K562 (cell line): Measurements from ENCODE around the gene CDC42EP2. TPM values are rescaled to one million over a fixed set of nuclear protein-coding genes. Genes with fewer than 3 reads are reported as not detected.
A peak's percentile ranks its signal among the peaks of the same experiment; 100 is the strongest.

Experiments
- ATAC-seq: fragments of 200-7000 bp; cut with Tn5 transposase; 3 replicates; pipeline ENCODE4 v1.9.1; 2020; ENCODE audit warnings: moderate library complexity
- BruUV-seq: library from RNA; stranded (reverse); fragments of 400-500 nt; replicated peaks from 2 replicates; lab custom pipeline; 2021; lab: Mats Ljungman, UMichigan
- CTCF ChIA-PET: fragments of 300-600 bp; formaldehyde crosslinking; extraction: SDS; loops from one replicate; lab custom pipeline; 2021; ENCODE audit warnings: low intra/inter-chr PET ratio; lab: Yijun Ruan, JAX
- POLR2A ChIA-PET: fragments of 300-600, 350-650 bp; sonication (Branson Sonifier 250); formaldehyde crosslinking; extraction: SDS; loops from one replicate; lab custom pipeline; 2021; ENCODE audit warnings: antibody characterized with exemption, inconsistent platforms; lab: Yijun Ruan, JAX
- DNase-seq, 4 experiments: peaks; one replicate each; pipeline versions ENCODE4 v3.0.0 to v3.0.0-alpha.2; 2011 to 2018; ENCODE audit warnings: low spot score in 3 of 4, mixed read lengths in 3 of 4; ENCODE audit errors: extremely low read depth in 1 of 4
- FAIRE-seq: peaks from 2 replicates; lab custom pipeline; 2011; peaks lifted over from hg19 to GRCh38; lab: Jason Lieb, UNC
- H2AFZ ChIP-seq: 2 replicates; pipeline ENCODE4 v1.6.0; 2011; ENCODE audit warnings: low read depth, low read length, control low read depth, inconsistent platforms
- H3K27ac ChIP-seq: fragments of 200-600 bp; 3 replicates; pipeline ENCODE4 v1.8.0; 2011; ENCODE audit warnings: low read depth, mild to moderate bottlenecking, control low read depth, inconsistent platforms, low read length, moderate library complexity, mixed read lengths; ENCODE audit errors: extremely low read depth
- H3K27me3 ChIP-seq, 2 experiments: fragments of 300-600 bp in 1 of 2; 2 replicates in 1 of 2; 3 replicates in 1 of 2; pipeline versions ENCODE4 v1.6.0 to v1.8.0; 2011; ENCODE audit warnings: inconsistent platforms in 2 of 2, low read length in 2 of 2, mild to moderate bottlenecking in 1 of 2, mixed read lengths in 1 of 2, moderate library complexity in 1 of 2; ENCODE audit not compliant: control insufficient read depth in 2 of 2, insufficient read depth in 2 of 2
- H3K36me3 ChIP-seq: fragments of 300-600 bp; 3 replicates; pipeline ENCODE4 v1.8.0; 2011; ENCODE audit warnings: mild to moderate bottlenecking, low read length, inconsistent platforms; ENCODE audit not compliant: control insufficient read depth, insufficient read depth
- H3K4me1 ChIP-seq, 2 experiments: fragments of 200-600 bp in 1 of 2; replicated peaks in 1 of 2; 2 replicates in 1 of 2; 3 replicates in 1 of 2; pipeline versions ENCODE4 v1.5.1 to v1.8.0; 2011; ENCODE audit warnings: inconsistent platforms in 2 of 2, low read length in 2 of 2, mild to moderate bottlenecking in 1 of 2, mixed read lengths in 1 of 2, moderate library complexity in 1 of 2; ENCODE audit not compliant: control insufficient read depth in 2 of 2, insufficient read depth in 2 of 2
- H3K4me2 ChIP-seq: 2 replicates; pipeline ENCODE4 v1.6.1; 2011; ENCODE audit warnings: low read length, control low read depth, inconsistent platforms, mixed read lengths; ENCODE audit not compliant: insufficient read depth
- H3K4me3 ChIP-seq: fragments of 200-600 bp; sonication (generic), shearing (Covaris generic); 2 replicates; pipeline ENCODE4 v1.5.1; 2016; ENCODE audit warnings: control low read depth, inconsistent platforms
- H3K79me2 ChIP-seq: fragments of 200-600 bp; 3 replicates; pipeline ENCODE4 v1.8.0; 2011; ENCODE audit warnings: low read length, inconsistent platforms; ENCODE audit not compliant: control insufficient read depth, insufficient read depth
- H3K9ac ChIP-seq, 2 experiments: 2 replicates each; pipeline versions ENCODE4 v1.6.0 to v1.6.1; 2011; ENCODE audit warnings: low read depth in 2 of 2, low read length in 2 of 2, control low read depth in 1 of 2, inconsistent platforms in 1 of 2, mild to moderate bottlenecking in 1 of 2, mixed read lengths in 1 of 2; ENCODE audit not compliant: insufficient read depth in 1 of 2
- H3K9me1 ChIP-seq: one replicate; pipeline ENCODE4 v1.6.0; 2011; ENCODE audit warnings: inconsistent platforms, mild to moderate bottlenecking, low read length, moderate library complexity; ENCODE audit not compliant: control insufficient read depth, insufficient read depth
- H3K9me3 ChIP-seq: replicated peaks from 2 replicates; pipeline ENCODE4 v1.5.1; 2011; ENCODE audit warnings: low read depth, low read length, inconsistent platforms; ENCODE audit not compliant: control insufficient read depth, insufficient read depth
- H4K20me1 ChIP-seq: replicated peaks from 2 replicates; pipeline ENCODE4 v1.6.1; 2011; ENCODE audit warnings: low read length, inconsistent platforms, mixed read lengths; ENCODE audit not compliant: control insufficient read depth, insufficient read depth
- ATF1 ChIP-seq, 2 experiments: fragments of 450-650 bp in 1 of 2; IDR thresholded peaks; 2 replicates each; pipeline ENCODE4 v1.6.1; 2016; ENCODE audit warnings: missing compliant biosample characterization in 1 of 2, missing genetic modification characterization in 1 of 2
- HMG20A ChIP-seq: fragments of 450-650 bp; formaldehyde crosslinking; conservative IDR thresholded peaks from 2 replicates; pipeline ENCODE4 v1.4.0; 2020; ENCODE audit warnings: mild to moderate bottlenecking, mixed read lengths
- KLF13 ChIP-seq: fragments of 450-650 bp; IDR thresholded peaks from 2 replicates; pipeline ENCODE4 v1.6.1; 2016; ENCODE audit warnings: missing genetic modification characterization, low read depth, mild to moderate bottlenecking, missing compliant biosample characterization, moderate library complexity, borderline replicate concordance
- LARP7 ChIP-seq: fragments of 450-650 bp; IDR thresholded peaks from 2 replicates; pipeline ENCODE4 v1.6.1; 2016
- NCOA4 ChIP-seq: fragments of 450-650 bp; IDR thresholded peaks from 2 replicates; pipeline ENCODE4 v1.6.1; 2018; ENCODE audit warnings: mild to moderate bottlenecking; ENCODE audit not compliant: partially characterized antibody
- NUFIP1 ChIP-seq: fragments of 450-650 bp; IDR thresholded peaks from 2 replicates; pipeline ENCODE4 v1.6.1; 2018; ENCODE audit not compliant: partially characterized antibody
- PRMT5 ChIP-seq: sonication (generic); formaldehyde crosslinking; IDR thresholded peaks from 2 replicates; pipeline ENCODE4 v1.5.0; 2020; ENCODE audit warnings: missing genetic modification reagents
- ZBTB17 ChIP-seq: fragments of 450-650 bp; formaldehyde crosslinking; IDR thresholded peaks from 2 replicates; pipeline ENCODE4 v1.4.0; 2020; ENCODE audit warnings: mild to moderate bottlenecking
- ZNF408 ChIP-seq: fragments of 250-450 bp; sonication (Bioruptor Pico); IDR thresholded peaks from 2 replicates; pipeline ENCODE4 v1.4.0; 2020; ENCODE audit warnings: low read depth, mild to moderate bottlenecking, moderate library complexity
- WGBS: fragments of 100-300 bp; shearing (Covaris generic); methylation state at CpG from one replicate; pipeline ENCODE4 v1.1.6; 2016; ENCODE audit warnings: low coverage, mixed read lengths; ENCODE audit not compliant: insufficient coverage; ENCODE audit errors: missing lambda C conversion rate; 5-methylcytosine and 5-hydroxymethylcytosine counted together
- in situ Hi-C: fragments of 300-500 bp; cut with MboI; formaldehyde crosslinking; loops from 4 replicates; pipeline ENCODE4 v1.15.0; 2018; ENCODE audit warnings: inconsistent platforms, mixed read lengths
- intact Hi-C: fragments of 100-400 bp; cut with micrococcal nuclease; formaldehyde crosslinking; loops from 2 replicates; pipeline ENCODE4 v1.14.2; 2022
- polyA plus RNA-seq, 8 experiments: library from polyadenylated mRNA; depleted of rRNA in 4 of 8; stranded (reverse) in 5 of 8; unstranded in 3 of 8; fragments of >200 nt; fragmentation: Nextera tagmentation in 2 of 8; fragmentation: Illumina TruSeq in 1 of 8; extraction: Ambion mirVana in 2 of 8; extraction: Trizol in 1 of 8; gene quantifications; 2 replicates each; pipeline versions ENCODE4 v1.2.1 to v1.2.3, GENCODE V29; 2011 to 2014; ENCODE audit warnings: inconsistent platforms in 1 of 8, missing spikeins in 1 of 8
- total RNA-seq, 7 experiments: library from RNA; depleted of rRNA in 6 of 7; stranded (reverse); fragments of >200 nt in 6 of 7; fragmentation: Illumina TruSeq in 2 of 7; extraction: Trizol in 2 of 7; gene quantifications; 2 replicates each; pipeline versions ENCODE4 v1.2.1 to v1.2.3, GENCODE V29; 2011 to 2021; ENCODE audit warnings: low replicate concordance in 1 of 7
- TF ChIP-seq, protein P1 (sequence below): sonication (generic); formaldehyde crosslinking; IDR thresholded peaks from 2 replicates; pipeline ENCODE4 v1.8.1; 2023; ENCODE audit warnings: missing genetic modification reagents, mild to moderate bottlenecking, borderline replicate concordance
- TF ChIP-seq, protein P2 (sequence below): fragments of 450-650 bp; IDR thresholded peaks from 2 replicates; pipeline ENCODE4 v1.6.1; 2016; ENCODE audit warnings: mild to moderate bottlenecking

Gene CDC42EP2
- total and polyA plus RNA-seq, 9 of the 15 experiments (the other 6 are each of a cell fraction or from before 2014, with no cell fraction given), result 0.27 to 3.5 (median 0.83) TPM; not detected in 1

DNA sequence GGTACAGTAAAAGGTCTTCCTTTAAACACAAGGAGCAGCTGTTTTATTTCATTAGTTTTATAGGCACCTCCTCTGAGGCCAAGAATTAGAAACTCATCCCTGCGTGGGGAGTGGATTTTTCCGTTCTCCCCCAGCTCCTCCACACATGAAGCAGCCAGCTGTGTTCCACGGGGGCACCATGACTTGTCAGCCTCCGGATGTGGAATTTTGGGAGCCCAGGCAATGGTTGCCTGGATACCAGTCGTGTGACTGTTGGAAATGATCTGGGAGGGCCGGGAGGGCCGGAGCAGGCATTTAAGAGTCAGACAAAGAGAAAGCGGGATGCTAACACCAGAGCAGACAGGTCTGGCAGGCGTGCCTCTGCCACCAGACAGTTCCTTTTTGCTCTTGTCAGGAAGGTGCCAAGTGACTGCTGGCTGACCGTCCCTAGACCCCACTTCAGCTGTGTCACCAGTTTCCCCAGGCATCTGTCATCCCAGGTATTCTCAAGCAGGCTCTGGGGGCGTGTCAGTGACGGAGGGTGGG is 15.9 kb upstream of the CDC42EP2 start:
- Histone ChIP-seq H3K4me2 (no peak overlapping the region), H3K4me3 (no peak overlapping the region), H3K36me3 (peaks cover 63% of the 10 kb centered on the region), H3K79me2 (no peaks in the 10 kb centered on the region), H3K9me1 (no peaks in the 10 kb centered on the region), H3K9ac (0 out of 4 replicates have a peak overlapping the region, but pooled peaks of 1 of the 2 experiments have one; percentile 30), H3K27me3 (no peaks in the 10 kb centered on the region), H3K9me3 (no peaks in the 10 kb centered on the region), H4K20me1 (peaks cover 6% of the 10 kb centered on the region), H3K4me1 (peaks cover 12 to 17% of the 10 kb centered on the region in 2 experiments; a peak in 4 of 5 replicates), H2AFZ (no peak overlapping the region), H3K27ac (no peak overlapping the region)
- in situ Hi-C loops (no loop called here), intact Hi-C loops (no loop called here)
- ChIA-PET POLR2A (interaction anchor here (0.6 to 2.9 kb wide), 10 partner anchors 9 to 802 kb away, joined by 3 to 17 read pairs (median 3); no protein-coding TSS in a partner anchor), CTCF (no interaction called here)
- DNase-seq (no peak), ATAC-seq (no peak), FAIRE-seq (no peak)
- no peak for TF ChIP-seq PRMT5 (CRISPR knock-in tag)
- TF ChIP-seq, protein P1, sequence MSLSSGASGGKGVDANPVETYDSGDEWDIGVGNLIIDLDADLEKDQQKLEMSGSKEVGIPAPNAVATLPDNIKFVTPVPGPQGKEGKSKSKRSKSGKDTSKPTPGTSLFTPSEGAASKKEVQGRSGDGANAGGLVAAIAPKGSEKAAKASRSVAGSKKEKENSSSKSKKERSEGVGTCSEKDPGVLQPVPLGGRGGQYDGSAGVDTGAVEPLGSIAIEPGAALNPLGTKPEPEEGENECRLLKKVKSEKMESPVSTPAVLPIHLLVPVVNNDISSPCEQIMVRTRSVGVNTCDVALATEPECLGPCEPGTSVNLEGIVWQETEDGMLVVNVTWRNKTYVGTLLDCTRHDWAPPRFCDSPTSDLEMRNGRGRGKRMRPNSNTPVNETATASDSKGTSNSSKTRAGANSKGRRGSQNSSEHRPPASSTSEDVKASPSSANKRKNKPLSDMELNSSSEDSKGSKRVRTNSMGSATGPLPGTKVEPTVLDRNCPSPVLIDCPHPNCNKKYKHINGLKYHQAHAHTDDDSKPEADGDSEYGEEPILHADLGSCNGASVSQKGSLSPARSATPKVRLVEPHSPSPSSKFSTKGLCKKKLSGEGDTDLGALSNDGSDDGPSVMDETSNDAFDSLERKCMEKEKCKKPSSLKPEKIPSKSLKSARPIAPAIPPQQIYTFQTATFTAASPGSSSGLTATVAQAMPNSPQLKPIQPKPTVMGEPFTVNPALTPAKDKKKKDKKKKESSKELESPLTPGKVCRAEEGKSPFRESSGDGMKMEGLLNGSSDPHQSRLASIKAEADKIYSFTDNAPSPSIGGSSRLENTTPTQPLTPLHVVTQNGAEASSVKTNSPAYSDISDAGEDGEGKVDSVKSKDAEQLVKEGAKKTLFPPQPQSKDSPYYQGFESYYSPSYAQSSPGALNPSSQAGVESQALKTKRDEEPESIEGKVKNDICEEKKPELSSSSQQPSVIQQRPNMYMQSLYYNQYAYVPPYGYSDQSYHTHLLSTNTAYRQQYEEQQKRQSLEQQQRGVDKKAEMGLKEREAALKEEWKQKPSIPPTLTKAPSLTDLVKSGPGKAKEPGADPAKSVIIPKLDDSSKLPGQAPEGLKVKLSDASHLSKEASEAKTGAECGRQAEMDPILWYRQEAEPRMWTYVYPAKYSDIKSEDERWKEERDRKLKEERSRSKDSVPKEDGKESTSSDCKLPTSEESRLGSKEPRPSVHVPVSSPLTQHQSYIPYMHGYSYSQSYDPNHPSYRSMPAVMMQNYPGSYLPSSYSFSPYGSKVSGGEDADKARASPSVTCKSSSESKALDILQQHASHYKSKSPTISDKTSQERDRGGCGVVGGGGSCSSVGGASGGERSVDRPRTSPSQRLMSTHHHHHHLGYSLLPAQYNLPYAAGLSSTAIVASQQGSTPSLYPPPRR (CRISPR knock-in tag), result no peak
- no peak for TF ChIP-seq ATF1 (CRISPR knock-in tag; IDR thresholded peaks at IDR 0.05)
- TF ChIP-seq ATF1 (tag; IDR thresholded peaks at IDR 0.05), result no peak
- no peak for TF ChIP-seq LARP7
- no peak for TF ChIP-seq ZNF408
- TF ChIP-seq ZBTB17 (CRISPR knock-in tag), result no peak
- TF ChIP-seq NUFIP1, result no peak
- TF ChIP-seq NCOA4, result no peak
- no peak for TF ChIP-seq HMG20A (CRISPR knock-in tag)
- TF ChIP-seq, protein P2, sequence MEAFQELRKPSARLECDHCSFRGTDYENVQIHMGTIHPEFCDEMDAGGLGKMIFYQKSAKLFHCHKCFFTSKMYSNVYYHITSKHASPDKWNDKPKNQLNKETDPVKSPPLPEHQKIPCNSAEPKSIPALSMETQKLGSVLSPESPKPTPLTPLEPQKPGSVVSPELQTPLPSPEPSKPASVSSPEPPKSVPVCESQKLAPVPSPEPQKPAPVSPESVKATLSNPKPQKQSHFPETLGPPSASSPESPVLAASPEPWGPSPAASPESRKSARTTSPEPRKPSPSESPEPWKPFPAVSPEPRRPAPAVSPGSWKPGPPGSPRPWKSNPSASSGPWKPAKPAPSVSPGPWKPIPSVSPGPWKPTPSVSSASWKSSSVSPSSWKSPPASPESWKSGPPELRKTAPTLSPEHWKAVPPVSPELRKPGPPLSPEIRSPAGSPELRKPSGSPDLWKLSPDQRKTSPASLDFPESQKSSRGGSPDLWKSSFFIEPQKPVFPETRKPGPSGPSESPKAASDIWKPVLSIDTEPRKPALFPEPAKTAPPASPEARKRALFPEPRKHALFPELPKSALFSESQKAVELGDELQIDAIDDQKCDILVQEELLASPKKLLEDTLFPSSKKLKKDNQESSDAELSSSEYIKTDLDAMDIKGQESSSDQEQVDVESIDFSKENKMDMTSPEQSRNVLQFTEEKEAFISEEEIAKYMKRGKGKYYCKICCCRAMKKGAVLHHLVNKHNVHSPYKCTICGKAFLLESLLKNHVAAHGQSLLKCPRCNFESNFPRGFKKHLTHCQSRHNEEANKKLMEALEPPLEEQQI, result no peak
- TF ChIP-seq KLF13 (tag), result no peak
- WGBS, result 90% methylated on average over 10 of the region's 12 CpGs
- BruUV-seq, result no TSS peak
